NB4 (cell line): Measurements from ENCODE around the gene RAET1G.

Experiments
- POLR2A ChIP-seq: IDR thresholded peaks from 2 replicates; pipeline ENCODE4 v1.6.1; 2011; ENCODE audit warnings: mild to moderate bottlenecking; ENCODE audit not compliant: insufficient read length; ENCODE audit errors: extremely low read depth
- TF ChIP-seq, protein P1 (sequence below): IDR thresholded peaks from 2 replicates; pipeline ENCODE4 v1.6.1; 2011; ENCODE audit warnings: low read depth, low read length
- TF ChIP-seq, protein P2 (sequence below): IDR thresholded peaks from one replicate; pipeline ENCODE4 v1.5.1; 2012; ENCODE audit warnings: low read depth, low read length

- TF ChIP-seq, protein P1, sequence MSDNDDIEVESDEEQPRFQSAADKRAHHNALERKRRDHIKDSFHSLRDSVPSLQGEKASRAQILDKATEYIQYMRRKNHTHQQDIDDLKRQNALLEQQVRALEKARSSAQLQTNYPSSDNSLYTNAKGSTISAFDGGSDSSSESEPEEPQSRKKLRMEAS: no peak
- TF ChIP-seq, protein P2, sequence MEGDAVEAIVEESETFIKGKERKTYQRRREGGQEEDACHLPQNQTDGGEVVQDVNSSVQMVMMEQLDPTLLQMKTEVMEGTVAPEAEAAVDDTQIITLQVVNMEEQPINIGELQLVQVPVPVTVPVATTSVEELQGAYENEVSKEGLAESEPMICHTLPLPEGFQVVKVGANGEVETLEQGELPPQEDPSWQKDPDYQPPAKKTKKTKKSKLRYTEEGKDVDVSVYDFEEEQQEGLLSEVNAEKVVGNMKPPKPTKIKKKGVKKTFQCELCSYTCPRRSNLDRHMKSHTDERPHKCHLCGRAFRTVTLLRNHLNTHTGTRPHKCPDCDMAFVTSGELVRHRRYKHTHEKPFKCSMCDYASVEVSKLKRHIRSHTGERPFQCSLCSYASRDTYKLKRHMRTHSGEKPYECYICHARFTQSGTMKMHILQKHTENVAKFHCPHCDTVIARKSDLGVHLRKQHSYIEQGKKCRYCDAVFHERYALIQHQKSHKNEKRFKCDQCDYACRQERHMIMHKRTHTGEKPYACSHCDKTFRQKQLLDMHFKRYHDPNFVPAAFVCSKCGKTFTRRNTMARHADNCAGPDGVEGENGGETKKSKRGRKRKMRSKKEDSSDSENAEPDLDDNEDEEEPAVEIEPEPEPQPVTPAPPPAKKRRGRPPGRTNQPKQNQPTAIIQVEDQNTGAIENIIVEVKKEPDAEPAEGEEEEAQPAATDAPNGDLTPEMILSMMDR: no peak
- no peak for TF ChIP-seq POLR2A
These were observed 17.7 kb upstream of the RAET1G start for GRCh38 chr6:149940672-149940982.
